ENCODE results near the gene CELA1.

Gene CELA1

DNA sequence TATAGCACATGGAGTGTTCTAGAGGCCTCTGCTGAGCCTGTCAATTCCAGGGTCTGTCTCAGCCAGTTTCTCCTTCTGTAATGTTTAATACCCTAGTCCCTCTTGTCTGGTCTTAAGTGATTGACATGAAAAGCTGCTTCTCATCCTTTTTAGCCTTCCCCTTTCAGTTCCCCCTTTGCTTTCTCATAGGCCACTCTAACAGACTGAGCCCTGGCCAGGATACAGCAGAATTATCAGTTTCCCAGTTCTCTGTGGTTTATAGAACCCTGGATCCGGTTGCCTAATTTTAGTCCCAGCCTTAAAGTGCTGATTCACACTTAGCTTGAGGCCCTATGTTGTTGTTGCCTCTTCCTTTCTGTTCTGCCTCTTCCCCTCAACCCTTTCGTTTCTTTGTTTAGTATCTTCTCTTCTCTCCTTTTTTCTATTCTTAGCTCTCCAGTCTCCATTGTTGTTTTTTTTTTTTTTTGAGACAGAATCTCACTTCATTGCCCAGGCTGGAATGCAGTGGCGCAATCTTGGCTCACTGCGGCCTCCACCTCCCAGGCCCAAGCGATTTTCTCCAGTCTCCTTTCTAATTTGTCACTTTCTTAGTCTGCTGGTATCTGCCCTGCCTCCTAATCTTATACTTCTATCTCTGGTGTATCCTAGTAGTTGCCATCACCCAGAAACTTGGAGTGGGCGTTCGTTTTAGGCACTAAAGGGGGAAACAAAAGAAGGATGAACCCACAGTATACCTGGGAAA lies 19.6 kb downstream of the CELA1 start:
- CTCF ChIA-PET: interaction anchor here (0.6 to 29.0 kb wide), 6 partner anchors 16 to 1949 kb away, joined by 3 to 666 read pairs (median 4); partner anchors contain the start of gene CELA1
- Histone ChIP-seq H3K27me3 (replicated peaks in 2 of 5; ENCODE audit: control insufficient read depth in 4 of 5, insufficient read depth in 5 of 5, low read length in 4 of 5) (no peaks in the 10 kb centered on the region), H3K4me3 (ENCODE audit: control insufficient read depth in 1 of 7, extremely low read depth in 1 of 7, insufficient read depth in 4 of 7, low read depth in 2 of 7, low read length in 6 of 7) (peak overlapping the region in 5 of 7 experiments; percentile 32 to 57 (median 43)), H3K36me3 (ENCODE audit: control insufficient read depth in 4 of 4, insufficient read depth in 4 of 4, low read length in 3 of 4) (peaks cover 0 to 5% (median 0%) of the 10 kb centered on the region in 4 experiments), H3K9me3 (ENCODE audit: control extremely low read depth in 1 of 5, control insufficient read depth in 4 of 5, insufficient read depth in 2 of 5, low read depth in 1 of 5, low read length in 4 of 5) (no peaks in the 10 kb centered on the region), H3K4me1 (ENCODE audit: control extremely low read depth in 1 of 4, control insufficient read depth in 4 of 4, insufficient read depth in 4 of 4, low read length in 3 of 4) (peaks cover 55 to 84% (median 82%) of the 10 kb centered on the region in 4 experiments), H3K27ac (ENCODE audit: insufficient read depth in 1 of 2, low read depth in 1 of 2, low read length in 2 of 2, poor library complexity in 1 of 2, severe bottlenecking in 2 of 2) (peak overlapping the region; percentile 75 to 88)
- peak; percentile 87 to 94 (median 93) for DNase-seq
- WGBS (ENCODE audit: insufficient coverage): 3% methylated on average over 7 of the region's 7 CpGs
- POLR2A ChIA-PET: interaction anchor here (0.6 to 1.0 kb wide), 4 partner anchors 9 to 665 kb away, joined by 3 to 4 read pairs (median 4); no protein-coding TSS in a partner anchor

DNA sequence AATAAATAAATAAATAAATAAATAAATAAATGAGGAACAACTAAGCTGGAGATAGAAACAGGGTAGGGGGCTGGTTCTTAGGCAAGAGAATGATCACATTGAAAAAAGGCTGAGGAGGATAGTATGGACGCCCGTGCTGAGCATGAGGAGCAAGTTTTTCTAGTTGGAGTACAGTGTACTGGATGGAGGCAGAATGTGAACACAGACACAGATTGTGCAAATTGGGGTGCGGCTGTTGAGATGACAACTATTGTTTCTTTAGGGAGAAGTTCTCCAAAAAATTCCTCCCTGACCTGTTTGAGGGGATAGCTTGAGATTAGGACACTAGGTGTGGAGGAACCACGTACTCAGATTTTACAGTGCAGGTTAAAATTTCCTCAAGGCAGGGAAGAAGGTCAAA lies 21.5 kb downstream of the CELA1 start:
- 100% methylated on average over 4 of the region's 4 CpGs for WGBS (ENCODE audit: insufficient coverage)
- Histone ChIP-seq H3K27ac (ENCODE audit: insufficient read depth in 1 of 2, low read depth in 1 of 2, low read length in 2 of 2, poor library complexity in 1 of 2, severe bottlenecking in 2 of 2) (no peak overlapping the region), H3K4me1 (ENCODE audit: control extremely low read depth in 1 of 4, control insufficient read depth in 4 of 4, insufficient read depth in 4 of 4, low read length in 3 of 4) (peaks cover 63 to 98% (median 95%) of the 10 kb centered on the region in 4 experiments), H3K27me3 (replicated peaks in 2 of 5; ENCODE audit: control insufficient read depth in 4 of 5, insufficient read depth in 5 of 5, low read length in 4 of 5) (no peaks in the 10 kb centered on the region), H3K4me3 (ENCODE audit: control insufficient read depth in 1 of 7, extremely low read depth in 1 of 7, insufficient read depth in 4 of 7, low read depth in 2 of 7, low read length in 6 of 7) (no peak overlapping the region), H3K9me3 (ENCODE audit: control extremely low read depth in 1 of 5, control insufficient read depth in 4 of 5, insufficient read depth in 2 of 5, low read depth in 1 of 5, low read length in 4 of 5) (no peaks in the 10 kb centered on the region), H3K36me3 (ENCODE audit: control insufficient read depth in 4 of 4, insufficient read depth in 4 of 4, low read length in 3 of 4) (peaks cover 0 to 9% (median 1%) of the 10 kb centered on the region in 4 experiments)
- POLR2A ChIA-PET: no interaction called here
- CTCF ChIA-PET: interaction anchor here (0.6 to 29.0 kb wide), 5 partner anchors 16 to 233 kb away, joined by 3 to 666 read pairs (median 5); partner anchors contain the start of gene CELA1
- DNase-seq: no peak

DNA sequence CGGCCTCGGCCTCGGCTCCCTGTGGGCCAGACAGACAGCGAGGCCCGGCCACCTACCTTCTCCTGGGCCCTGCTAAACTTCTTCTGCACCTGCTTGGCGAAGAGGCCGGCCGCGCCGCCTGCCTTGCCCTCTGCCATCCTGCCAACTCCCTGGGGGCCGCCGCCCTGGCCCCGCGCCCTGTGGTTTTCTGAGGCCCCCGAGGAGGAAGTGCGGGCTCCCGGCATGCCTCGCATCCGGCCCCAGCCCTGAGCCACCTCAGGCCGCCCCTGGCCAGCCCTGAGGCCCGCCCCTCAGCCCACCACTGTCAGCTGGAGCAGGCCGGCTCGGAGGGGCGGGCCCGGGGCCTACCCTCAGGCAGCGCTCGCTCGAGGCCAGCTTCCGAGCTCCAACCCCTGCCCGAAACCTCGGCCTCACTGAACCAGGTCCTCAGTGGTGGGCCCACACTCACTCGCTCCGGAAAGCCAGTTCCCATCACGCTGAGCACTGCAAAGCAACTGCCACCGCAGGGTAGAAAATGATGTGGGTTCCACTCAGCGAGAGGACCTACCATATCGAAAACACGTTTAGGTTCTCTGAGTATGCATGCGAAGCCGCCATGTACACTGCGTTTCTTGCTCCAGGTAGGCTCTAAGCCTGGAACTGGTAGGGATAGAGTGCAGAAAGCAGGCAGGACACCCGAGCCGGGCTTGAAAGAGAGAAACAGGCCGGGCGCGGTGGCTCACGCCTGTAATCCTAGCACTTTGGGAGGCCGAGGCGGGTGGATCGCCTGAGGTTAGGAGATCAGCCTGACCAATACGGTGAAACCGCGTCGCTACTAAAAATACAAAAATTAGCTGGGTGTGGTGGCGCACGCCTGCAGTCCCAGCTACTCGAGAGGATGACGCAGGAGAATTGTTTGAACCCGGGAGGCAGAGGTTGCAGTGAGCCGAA lies 22.2 kb downstream of the CELA1 start, which contains the start of gene BIN2:
TSS of gene BIN2 (minus strand) at position 209 of the 930 bp plus-strand sequence. CDS start at position 137, 72 bp downstream.
- no peaks in the 10 kb centered on the region for H3K27me3 ChIP-seq (replicated peaks in 2 of 5; ENCODE audit: control insufficient read depth in 4 of 5, insufficient read depth in 5 of 5, low read length in 4 of 5)
- ChIA-PET POLR2A (interaction anchor here (0.6 to 1.5 kb wide), 3 partner anchors 9 to 38 kb away, joined by 3 read pairs; no protein-coding TSS in a partner anchor), CTCF (interaction anchor here (0.6 to 29.0 kb wide), 6 partner anchors 15 to 232 kb away, joined by 3 to 666 read pairs (median 5); partner anchors contain the start of gene CELA1)
- DNase-seq: peak; percentile 79 to 92 (median 88)
- peaks cover 59 to 98% (median 96%) of the 10 kb centered on the region in 4 experiments for H3K4me1 ChIP-seq (ENCODE audit: control extremely low read depth in 1 of 4, control insufficient read depth in 4 of 4, insufficient read depth in 4 of 4, low read length in 3 of 4)
- peaks cover 0 to 9% (median 1%) of the 10 kb centered on the region in 4 experiments for H3K36me3 ChIP-seq (ENCODE audit: control insufficient read depth in 4 of 4, insufficient read depth in 4 of 4, low read length in 3 of 4)
- 46% methylated on average over 56 of the region's 60 CpGs for WGBS (ENCODE audit: insufficient coverage)
- H3K27ac ChIP-seq (ENCODE audit: insufficient read depth in 1 of 2, low read depth in 1 of 2, low read length in 2 of 2, poor library complexity in 1 of 2, severe bottlenecking in 2 of 2): peak within 1 kb of the TSS; percentile 83 to 91
- H3K9me3 ChIP-seq (ENCODE audit: control extremely low read depth in 1 of 5, control insufficient read depth in 4 of 5, insufficient read depth in 2 of 5, low read depth in 1 of 5, low read length in 4 of 5): no peaks in the 10 kb centered on the region
- H3K4me3 ChIP-seq (ENCODE audit: control insufficient read depth in 1 of 7, extremely low read depth in 1 of 7, insufficient read depth in 4 of 7, low read depth in 2 of 7, low read length in 6 of 7): peak within 1 kb of the TSS; percentile 44 to 86 (median 77)

DNA sequence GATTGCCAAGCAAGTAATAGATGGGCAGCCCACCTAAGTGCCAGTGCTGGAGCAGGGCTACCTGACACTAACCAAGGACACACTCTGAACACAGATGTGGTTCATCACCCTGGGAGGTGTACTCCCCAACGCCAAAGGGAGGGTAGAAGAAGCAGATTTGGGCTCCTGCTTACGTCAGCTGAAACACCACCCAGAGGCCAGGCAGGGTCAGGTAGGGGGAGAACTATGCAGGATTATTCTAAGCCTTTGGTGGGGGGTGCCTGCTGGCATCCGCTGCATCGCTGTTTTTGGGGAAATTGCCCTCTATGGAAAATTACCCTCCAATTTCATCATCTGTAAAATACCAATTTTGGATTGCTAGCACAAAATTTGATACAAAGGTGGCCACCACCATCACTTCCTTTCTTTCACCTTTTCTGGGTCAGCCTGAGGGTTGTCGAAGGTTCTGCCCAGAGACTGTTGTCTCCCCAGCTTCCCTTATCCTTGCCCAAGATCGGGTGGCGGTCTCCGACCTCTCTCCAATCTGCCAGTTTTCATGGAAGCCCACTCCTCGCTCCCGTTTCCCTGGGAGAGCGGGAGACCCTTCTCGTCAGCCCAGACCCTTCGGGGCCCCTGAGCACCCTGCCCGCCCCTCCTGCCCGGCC lies 23.0 kb downstream of the CELA1 start:
- Histone ChIP-seq H3K4me1 (ENCODE audit: control extremely low read depth in 1 of 4, control insufficient read depth in 4 of 4, insufficient read depth in 4 of 4, low read length in 3 of 4) (peaks cover 56 to 98% (median 95%) of the 10 kb centered on the region in 4 experiments), H3K27ac (ENCODE audit: insufficient read depth in 1 of 2, low read depth in 1 of 2, low read length in 2 of 2, poor library complexity in 1 of 2, severe bottlenecking in 2 of 2) (peak overlapping the region; percentile 83 to 91), H3K9me3 (ENCODE audit: control extremely low read depth in 1 of 5, control insufficient read depth in 4 of 5, insufficient read depth in 2 of 5, low read depth in 1 of 5, low read length in 4 of 5) (no peaks in the 10 kb centered on the region), H3K36me3 (ENCODE audit: control insufficient read depth in 4 of 4, insufficient read depth in 4 of 4, low read length in 3 of 4) (peaks cover 0 to 9% (median 1%) of the 10 kb centered on the region in 4 experiments), H3K27me3 (replicated peaks in 2 of 5; ENCODE audit: control insufficient read depth in 4 of 5, insufficient read depth in 5 of 5, low read length in 4 of 5) (no peaks in the 10 kb centered on the region), H3K4me3 (ENCODE audit: control insufficient read depth in 1 of 7, extremely low read depth in 1 of 7, insufficient read depth in 4 of 7, low read depth in 2 of 7, low read length in 6 of 7) (peak overlapping the region; percentile 44 to 86 (median 77))
- DNase-seq: peak in 2 of 3 donors; percentile 42 to 62
- 0% methylated on average over 11 of the region's 15 CpGs for WGBS (ENCODE audit: insufficient coverage)
- CTCF ChIA-PET: interaction anchor here (1.9 to 29.0 kb wide), 4 partner anchors 15 to 61 kb away, joined by 5 to 666 read pairs (median 8); partner anchors contain the start of gene CELA1
- POLR2A ChIA-PET: interaction anchor here (0.7 to 1.5 kb wide), 3 partner anchors 9 to 107 kb away, joined by 3 read pairs; no protein-coding TSS in a partner anchor

DNA sequence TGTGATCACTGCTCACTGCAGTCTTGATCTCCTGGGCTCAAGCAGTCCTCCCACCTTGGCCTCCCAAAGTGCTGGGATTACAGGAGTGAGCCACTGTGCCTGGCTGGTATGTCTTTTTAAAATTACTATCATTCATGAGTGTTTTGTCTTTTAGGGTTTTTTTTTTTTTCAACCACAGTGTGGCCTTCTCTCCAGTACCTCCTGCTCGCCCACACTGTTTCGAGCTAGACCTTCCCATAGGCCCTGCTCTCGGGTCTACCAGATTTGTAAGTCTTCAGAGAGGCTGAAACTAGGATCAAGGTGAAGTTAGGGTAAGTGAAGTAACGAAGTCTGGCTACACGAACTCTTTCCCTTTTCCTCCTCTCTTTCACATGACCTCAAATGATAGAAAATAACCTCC lies 24.0 kb downstream of the CELA1 start:
- H3K4me1 ChIP-seq (ENCODE audit: control extremely low read depth in 1 of 4, control insufficient read depth in 4 of 4, insufficient read depth in 4 of 4, low read length in 3 of 4): peaks cover 50 to 93% (median 89%) of the 10 kb centered on the region in 4 experiments
- H3K27me3 ChIP-seq (replicated peaks in 2 of 5; ENCODE audit: control insufficient read depth in 4 of 5, insufficient read depth in 5 of 5, low read length in 4 of 5): no peaks in the 10 kb centered on the region
- CTCF ChIA-PET: interaction anchor here (1.9 to 29.0 kb wide), 3 partner anchors 14 to 20 kb away, joined by 5 to 666 read pairs (median 12); partner anchors contain the start of gene CELA1
- no peaks in the 10 kb centered on the region for H3K9me3 ChIP-seq (ENCODE audit: control extremely low read depth in 1 of 5, control insufficient read depth in 4 of 5, insufficient read depth in 2 of 5, low read depth in 1 of 5, low read length in 4 of 5)
- peak overlapping the region; percentile 20 to 91 for H3K27ac ChIP-seq (ENCODE audit: insufficient read depth in 1 of 2, low read depth in 1 of 2, low read length in 2 of 2, poor library complexity in 1 of 2, severe bottlenecking in 2 of 2)
- peak overlapping the region in 6 of 7 experiments; percentile 69 to 86 (median 78) for H3K4me3 ChIP-seq (ENCODE audit: control insufficient read depth in 1 of 7, extremely low read depth in 1 of 7, insufficient read depth in 4 of 7, low read depth in 2 of 7, low read length in 6 of 7)
- WGBS (ENCODE audit: insufficient coverage): 0% methylated on average over 1 of the region's 5 CpGs
- H3K36me3 ChIP-seq (ENCODE audit: control insufficient read depth in 4 of 4, insufficient read depth in 4 of 4, low read length in 3 of 4): peaks cover 0 to 12% (median 1%) of the 10 kb centered on the region in 4 experiments
- DNase-seq: no peak
- POLR2A ChIA-PET: interaction anchor here (0.7 kb wide), 1 partner anchor 106 kb away, joined by 3 read pairs; no protein-coding TSS in a partner anchor

DNA sequence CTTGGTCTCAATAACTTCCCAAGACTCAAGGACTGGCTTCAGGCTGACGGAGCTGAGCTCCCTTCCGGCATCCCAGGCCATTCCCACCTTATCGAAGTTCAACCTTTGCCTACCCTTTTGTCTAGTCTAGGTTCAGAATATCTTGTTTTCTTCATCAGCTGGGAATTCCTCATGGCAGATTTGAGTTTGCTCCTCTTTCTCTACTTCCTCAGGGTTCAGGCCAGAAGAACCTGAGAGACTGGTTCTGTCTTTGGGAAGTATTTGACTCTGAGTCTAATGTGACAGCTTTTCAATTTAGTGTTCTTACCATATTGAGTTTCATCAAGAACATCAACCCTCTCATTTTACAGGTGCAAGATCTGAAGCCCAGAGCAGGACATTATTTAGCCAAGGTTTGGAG lies 24.6 kb downstream of the CELA1 start:
- Histone ChIP-seq H3K9me3 (ENCODE audit: control extremely low read depth in 1 of 5, control insufficient read depth in 4 of 5, insufficient read depth in 2 of 5, low read depth in 1 of 5, low read length in 4 of 5) (no peaks in the 10 kb centered on the region), H3K27ac (ENCODE audit: insufficient read depth in 1 of 2, low read depth in 1 of 2, low read length in 2 of 2, poor library complexity in 1 of 2, severe bottlenecking in 2 of 2) (no peak overlapping the region), H3K36me3 (ENCODE audit: control insufficient read depth in 4 of 4, insufficient read depth in 4 of 4, low read length in 3 of 4) (peaks cover 0 to 12% (median 1%) of the 10 kb centered on the region in 4 experiments), H3K4me3 (ENCODE audit: control insufficient read depth in 1 of 7, extremely low read depth in 1 of 7, insufficient read depth in 4 of 7, low read depth in 2 of 7, low read length in 6 of 7) (peak overlapping the region in 5 of 7 experiments; percentile 72 to 86 (median 79)), H3K27me3 (replicated peaks in 2 of 5; ENCODE audit: control insufficient read depth in 4 of 5, insufficient read depth in 5 of 5, low read length in 4 of 5) (no peaks in the 10 kb centered on the region), H3K4me1 (ENCODE audit: control extremely low read depth in 1 of 4, control insufficient read depth in 4 of 4, insufficient read depth in 4 of 4, low read length in 3 of 4) (peaks cover 47 to 87% (median 83%) of the 10 kb centered on the region in 4 experiments)
- WGBS (ENCODE audit: insufficient coverage): 82% methylated on average over 3 of the region's 3 CpGs
- DNase-seq: no peak
- POLR2A ChIA-PET: interaction anchor here (1.8 kb wide), 1 partner anchor 19 kb away, joined by 10 read pairs; no protein-coding TSS in a partner anchor
- CTCF ChIA-PET: interaction anchor here (3.6 to 29.0 kb wide), 2 partner anchors 13 to 21 kb away, joined by 12 to 666 read pairs; partner anchors contain the start of gene CELA1

Measured in common myeloid progenitor, CD34-positive (primary cell).